HL-60 (cell line): ENCODE data around the gene ZNF79.

Experiments
- GABPA ChIP-seq: IDR thresholded peaks from 2 replicates; pipeline ENCODE4 v1.6.1; 2012; ENCODE audit warnings: low read depth
- POLR2AphosphoS5 ChIP-seq: IDR thresholded peaks from 2 replicates; pipeline ENCODE4 v1.6.1; 2012; ENCODE audit warnings: low read depth
- TF ChIP-seq, protein P1 (sequence below): IDR thresholded peaks from one replicate; pipeline ENCODE4 v1.5.1; 2011; ENCODE audit warnings: low read length, control low read depth, inconsistent platforms; ENCODE audit not compliant: insufficient read depth
- TF ChIP-seq, protein P2 (sequence below): IDR thresholded peaks from 2 replicates; pipeline ENCODE4 v1.6.1; 2012; ENCODE audit warnings: low read depth; ENCODE audit not compliant: insufficient replicate concordance

DNA sequence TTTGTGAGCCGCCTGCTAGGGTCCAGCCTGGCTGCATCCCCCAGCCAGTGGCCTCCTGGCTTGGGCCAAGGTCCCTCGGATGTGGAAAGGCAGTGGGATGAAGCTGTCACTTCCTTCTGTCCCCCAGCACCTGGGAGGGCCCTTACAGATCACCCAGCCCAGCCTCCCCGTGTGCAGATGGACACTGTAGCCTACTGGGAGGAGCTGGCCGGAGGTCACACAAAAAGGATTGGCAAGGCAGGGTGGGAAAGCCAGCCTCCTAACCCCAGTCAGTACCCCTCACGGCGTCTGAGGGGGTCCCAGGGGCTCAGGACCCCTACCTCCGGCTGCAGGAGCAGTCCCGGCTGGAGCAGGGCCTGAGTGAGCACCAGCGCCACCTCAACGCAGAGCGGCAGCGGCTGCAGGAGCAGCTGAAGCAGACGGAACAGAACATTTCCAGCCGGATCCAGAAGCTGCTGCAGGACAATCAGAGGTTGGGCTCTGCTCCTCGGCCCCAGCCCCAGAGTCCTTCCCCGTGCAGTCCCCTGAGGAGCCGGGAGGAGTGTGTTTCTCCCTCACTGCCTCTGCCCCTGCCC is 55.4 kb downstream of the ZNF79 start:
- TF ChIP-seq, protein P1, sequence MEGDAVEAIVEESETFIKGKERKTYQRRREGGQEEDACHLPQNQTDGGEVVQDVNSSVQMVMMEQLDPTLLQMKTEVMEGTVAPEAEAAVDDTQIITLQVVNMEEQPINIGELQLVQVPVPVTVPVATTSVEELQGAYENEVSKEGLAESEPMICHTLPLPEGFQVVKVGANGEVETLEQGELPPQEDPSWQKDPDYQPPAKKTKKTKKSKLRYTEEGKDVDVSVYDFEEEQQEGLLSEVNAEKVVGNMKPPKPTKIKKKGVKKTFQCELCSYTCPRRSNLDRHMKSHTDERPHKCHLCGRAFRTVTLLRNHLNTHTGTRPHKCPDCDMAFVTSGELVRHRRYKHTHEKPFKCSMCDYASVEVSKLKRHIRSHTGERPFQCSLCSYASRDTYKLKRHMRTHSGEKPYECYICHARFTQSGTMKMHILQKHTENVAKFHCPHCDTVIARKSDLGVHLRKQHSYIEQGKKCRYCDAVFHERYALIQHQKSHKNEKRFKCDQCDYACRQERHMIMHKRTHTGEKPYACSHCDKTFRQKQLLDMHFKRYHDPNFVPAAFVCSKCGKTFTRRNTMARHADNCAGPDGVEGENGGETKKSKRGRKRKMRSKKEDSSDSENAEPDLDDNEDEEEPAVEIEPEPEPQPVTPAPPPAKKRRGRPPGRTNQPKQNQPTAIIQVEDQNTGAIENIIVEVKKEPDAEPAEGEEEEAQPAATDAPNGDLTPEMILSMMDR: no peak
- no peak for TF ChIP-seq POLR2AphosphoS5
- TF ChIP-seq, protein P2, sequence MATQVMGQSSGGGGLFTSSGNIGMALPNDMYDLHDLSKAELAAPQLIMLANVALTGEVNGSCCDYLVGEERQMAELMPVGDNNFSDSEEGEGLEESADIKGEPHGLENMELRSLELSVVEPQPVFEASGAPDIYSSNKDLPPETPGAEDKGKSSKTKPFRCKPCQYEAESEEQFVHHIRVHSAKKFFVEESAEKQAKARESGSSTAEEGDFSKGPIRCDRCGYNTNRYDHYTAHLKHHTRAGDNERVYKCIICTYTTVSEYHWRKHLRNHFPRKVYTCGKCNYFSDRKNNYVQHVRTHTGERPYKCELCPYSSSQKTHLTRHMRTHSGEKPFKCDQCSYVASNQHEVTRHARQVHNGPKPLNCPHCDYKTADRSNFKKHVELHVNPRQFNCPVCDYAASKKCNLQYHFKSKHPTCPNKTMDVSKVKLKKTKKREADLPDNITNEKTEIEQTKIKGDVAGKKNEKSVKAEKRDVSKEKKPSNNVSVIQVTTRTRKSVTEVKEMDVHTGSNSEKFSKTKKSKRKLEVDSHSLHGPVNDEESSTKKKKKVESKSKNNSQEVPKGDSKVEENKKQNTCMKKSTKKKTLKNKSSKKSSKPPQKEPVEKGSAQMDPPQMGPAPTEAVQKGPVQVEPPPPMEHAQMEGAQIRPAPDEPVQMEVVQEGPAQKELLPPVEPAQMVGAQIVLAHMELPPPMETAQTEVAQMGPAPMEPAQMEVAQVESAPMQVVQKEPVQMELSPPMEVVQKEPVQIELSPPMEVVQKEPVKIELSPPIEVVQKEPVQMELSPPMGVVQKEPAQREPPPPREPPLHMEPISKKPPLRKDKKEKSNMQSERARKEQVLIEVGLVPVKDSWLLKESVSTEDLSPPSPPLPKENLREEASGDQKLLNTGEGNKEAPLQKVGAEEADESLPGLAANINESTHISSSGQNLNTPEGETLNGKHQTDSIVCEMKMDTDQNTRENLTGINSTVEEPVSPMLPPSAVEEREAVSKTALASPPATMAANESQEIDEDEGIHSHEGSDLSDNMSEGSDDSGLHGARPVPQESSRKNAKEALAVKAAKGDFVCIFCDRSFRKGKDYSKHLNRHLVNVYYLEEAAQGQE: no peak
- TF ChIP-seq GABPA: no peak
